CD4-positive, alpha-beta T cell treated with Interleukin-4 for 1 hour (primary cell): ENCODE data around the gene ZNF888.
"Not testable (repeated sequence)": the region's sequence is repeated elsewhere in the genome, so short reads cannot be mapped to it uniquely, and the experiment has no call there.

Experiments
- DNase-seq, 2 donors: peaks; one replicate each; pipeline ENCODE4 v3.0.0-alpha.2; 2020 to 2022

Gene ZNF888

DNA sequence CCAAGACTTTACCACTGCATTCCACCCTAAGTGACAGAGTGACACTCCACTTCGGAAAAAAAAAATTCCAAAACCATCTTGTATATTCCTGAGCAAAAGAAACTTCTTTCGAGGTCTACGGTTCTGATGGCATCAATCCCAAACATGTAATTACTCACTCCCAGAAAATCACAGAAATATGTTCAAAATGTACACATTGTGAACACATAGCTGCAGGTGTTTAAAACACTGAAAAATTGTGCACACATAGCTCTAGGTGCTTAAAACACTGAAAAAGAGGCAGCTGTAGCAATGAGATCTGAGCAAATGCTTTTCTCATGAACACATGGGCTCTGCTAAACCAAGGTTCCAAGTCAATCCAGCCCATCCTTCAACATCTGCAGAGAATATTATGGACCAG lies 51.8 kb downstream of the ZNF888 start:
- no peak for DNase-seq

DNA sequence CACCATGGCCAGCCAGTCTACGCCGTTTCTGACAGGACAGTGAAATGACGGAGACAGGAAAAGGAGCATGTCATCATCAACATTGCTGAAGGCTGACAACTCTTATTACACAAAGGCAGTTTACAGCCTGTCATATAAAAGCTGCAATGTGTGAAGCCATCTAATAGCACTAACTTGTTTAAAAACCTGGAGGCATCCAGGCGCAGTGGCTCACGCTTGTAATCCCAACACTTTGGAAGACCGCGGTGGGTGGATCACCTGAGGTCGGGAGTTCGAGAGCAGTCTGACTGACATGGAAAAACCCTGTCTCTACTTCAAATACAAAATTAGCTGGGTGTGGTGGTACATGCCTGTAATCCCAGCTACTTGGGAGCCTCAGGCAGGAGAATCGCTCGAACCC lies 55.2 kb downstream of the ZNF888 start:
- not testable (repeated sequence) for DNase-seq

DNA sequence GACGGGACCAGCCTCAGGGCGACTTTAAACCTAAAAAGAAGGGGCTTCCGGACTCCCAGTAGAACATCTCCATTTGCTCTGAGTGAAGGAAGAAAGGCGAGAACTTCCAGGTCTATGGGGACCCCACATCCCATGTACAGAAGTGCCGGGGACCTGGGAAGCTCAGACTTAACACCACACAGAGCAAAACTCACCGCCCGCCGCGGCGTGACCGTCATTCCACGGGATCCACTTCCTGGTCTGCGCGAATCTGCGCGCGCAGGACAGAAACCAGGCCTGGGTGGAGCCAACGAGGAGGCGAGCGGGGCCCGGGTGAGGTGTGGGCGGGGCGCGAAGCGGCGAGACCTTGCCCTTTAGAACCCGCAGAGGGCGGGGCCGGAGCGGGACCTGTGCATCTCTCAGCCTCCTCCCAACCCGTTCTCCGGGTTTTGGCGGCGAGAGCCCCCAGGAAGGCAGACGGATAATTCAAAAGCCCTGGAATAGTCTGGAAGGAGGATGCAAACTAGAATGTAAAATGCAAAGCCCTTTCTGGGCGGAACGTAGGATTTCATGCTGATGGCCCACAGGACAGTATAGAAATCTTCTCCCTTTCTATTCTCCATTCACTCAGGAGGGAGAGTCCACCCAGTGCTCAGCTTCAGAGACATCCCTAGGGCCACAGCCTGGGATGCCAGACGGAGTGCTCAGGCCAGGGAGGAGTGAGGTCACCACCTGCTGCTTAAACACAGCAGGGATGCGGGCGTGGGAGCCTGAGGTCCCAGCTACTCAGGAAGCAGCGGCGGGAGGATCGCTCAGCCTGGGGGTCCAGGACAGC lies 65.6 kb downstream of the ZNF888 start, which contains the start of gene ZNF468:
ZNF468 (minus strand) TSS at position 242 of the 814 bp plus-strand sequence. CDS start 3,347 bp downstream, outside the sequence.
- DNase-seq, result peak; percentile 76 to 81

GRCh38 chr19:52856540-52857377 lies 66.5 kb downstream of the ZNF888 start:
- not testable (repeated sequence) for DNase-seq
